ENCODE measurements around the gene MTA1.

MTA1 gene

DNA sequence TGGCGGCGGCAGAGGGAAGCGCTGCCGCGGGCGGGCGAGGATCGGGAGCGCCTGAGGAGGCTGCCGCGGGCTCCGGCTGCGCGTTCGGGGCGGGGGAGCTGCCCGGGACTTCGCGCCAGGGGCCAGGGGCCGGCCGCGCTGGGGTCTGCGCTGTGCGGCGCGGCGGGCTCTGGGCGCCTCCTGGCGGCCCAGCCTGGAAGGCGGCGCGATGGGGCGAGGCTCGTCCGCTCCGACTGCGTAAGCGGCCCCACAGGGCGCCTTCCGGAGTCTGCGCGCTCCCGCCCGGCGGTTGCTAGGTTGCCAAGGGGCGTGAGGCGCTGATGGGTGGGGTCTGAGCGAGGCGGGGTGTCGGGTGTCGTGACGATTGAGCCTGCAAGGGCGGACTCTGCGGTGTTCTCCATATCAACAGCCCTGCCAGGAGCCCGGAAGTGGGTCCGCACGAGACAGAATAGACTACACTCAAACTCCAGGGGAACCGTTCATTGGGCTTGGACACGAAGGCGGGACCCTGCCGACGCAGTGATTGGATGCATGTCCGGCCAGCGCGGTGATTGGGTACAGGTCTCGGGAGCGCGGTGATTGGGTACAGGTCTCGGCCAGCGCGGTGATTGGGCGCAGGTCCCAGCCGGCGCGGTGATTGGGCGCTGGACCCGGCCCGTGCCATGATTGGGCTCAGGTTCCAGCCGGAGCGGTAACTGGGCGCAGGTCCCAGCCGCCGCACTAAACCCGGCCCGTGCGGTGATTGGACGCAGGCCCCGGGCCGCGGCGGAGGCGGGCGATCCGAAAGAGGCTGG lies 71.1 kb downstream of the MTA1 start, which contains the start of gene TEDC1:
TSS of gene TEDC1 (plus strand) at position 675 of the 794 bp plus-strand sequence. CDS start 130 bp downstream, outside the sequence.
- in situ Hi-C loops (cut with MboI; ENCODE audit: low pct_unique_long_range_greater_than_20kb, low sequenced_read_pairs): no loop called here
- DNase-seq: peak; percentile 100

DNA sequence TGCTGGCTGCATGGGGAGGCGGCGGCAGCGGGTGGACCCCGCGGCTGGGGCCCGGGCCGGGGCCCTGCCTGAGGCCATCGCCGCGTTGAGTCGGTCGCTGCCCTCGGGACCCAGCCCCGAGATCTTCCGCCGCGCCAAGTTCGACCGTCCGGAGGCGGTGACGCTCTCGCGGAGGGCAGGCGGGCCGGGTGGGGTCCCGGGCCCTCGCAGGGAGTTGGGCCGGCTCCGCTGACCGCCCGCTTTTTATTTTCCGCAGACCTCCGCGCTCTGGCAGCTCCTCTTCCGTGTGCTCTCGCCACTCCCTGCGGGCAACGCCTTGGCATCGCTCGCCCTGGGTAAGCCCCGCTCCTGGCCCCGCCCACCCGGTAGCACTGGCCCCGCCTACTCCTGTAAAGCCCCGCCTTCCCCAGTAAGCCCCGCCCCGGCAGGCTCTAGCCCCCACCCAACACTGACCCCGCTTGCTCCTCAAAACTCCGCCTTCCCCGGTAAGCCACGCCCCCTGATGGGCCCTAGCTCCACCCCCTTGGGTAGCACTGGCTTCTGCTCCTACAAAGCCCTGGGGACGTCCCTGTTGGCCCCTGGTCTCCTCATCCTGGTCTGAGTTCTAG lies 71.8 kb downstream of the MTA1 start:
- in situ Hi-C loops (cut with MboI; ENCODE audit: low pct_unique_long_range_greater_than_20kb, low sequenced_read_pairs): no loop called here
- DNase-seq: peak; percentile 78

DNA sequence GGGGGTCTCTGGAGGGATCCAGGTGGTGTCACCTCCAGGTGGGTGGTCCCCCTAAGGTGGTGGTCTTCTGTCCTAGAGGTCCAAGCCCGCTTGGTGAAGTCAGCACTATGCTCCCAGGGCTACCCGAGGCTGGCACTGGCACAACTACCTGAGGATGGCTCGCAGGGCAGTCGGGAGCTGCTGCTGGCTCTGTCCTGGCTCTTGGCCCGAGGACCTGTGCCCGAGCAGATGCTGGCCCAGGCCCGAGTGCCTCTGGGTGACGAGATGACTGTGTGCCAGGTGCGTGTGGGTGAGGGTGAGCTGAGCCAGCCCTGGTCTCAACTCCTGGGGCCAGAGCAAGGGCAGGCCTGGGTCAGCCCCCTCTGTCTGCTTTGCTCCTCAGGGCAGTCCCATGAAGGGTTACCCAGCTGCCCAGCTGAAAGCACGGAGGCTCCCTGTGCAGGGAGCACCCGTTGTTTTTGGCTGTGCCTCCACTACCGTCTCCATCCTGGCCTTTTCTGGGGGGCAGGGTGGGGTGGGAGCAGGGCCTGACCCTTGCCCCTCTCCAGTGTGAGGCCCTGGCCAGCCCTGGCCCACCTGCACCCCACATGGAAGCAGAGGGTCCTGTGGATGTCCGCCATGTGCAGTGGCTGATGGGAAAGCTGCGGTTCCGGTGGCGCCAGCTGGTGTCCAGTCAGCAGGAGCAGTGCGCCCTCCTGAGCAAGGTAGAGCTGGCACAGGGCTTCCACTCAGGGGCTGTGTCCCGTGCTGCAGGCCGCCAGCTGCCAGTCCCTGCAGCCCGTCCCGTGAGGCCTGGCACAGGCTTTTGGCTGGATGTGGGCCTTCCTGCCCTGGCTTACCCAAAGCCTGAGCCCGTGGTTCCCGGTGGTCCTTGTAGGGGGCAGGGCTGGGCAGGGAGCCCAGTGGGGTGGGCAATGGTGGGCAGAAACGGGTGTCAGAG lies 72.7 kb downstream of the MTA1 start:
- DNase-seq: no peak
- in situ Hi-C loops (cut with MboI; ENCODE audit: low pct_unique_long_range_greater_than_20kb, low sequenced_read_pairs): no loop called here

DNA sequence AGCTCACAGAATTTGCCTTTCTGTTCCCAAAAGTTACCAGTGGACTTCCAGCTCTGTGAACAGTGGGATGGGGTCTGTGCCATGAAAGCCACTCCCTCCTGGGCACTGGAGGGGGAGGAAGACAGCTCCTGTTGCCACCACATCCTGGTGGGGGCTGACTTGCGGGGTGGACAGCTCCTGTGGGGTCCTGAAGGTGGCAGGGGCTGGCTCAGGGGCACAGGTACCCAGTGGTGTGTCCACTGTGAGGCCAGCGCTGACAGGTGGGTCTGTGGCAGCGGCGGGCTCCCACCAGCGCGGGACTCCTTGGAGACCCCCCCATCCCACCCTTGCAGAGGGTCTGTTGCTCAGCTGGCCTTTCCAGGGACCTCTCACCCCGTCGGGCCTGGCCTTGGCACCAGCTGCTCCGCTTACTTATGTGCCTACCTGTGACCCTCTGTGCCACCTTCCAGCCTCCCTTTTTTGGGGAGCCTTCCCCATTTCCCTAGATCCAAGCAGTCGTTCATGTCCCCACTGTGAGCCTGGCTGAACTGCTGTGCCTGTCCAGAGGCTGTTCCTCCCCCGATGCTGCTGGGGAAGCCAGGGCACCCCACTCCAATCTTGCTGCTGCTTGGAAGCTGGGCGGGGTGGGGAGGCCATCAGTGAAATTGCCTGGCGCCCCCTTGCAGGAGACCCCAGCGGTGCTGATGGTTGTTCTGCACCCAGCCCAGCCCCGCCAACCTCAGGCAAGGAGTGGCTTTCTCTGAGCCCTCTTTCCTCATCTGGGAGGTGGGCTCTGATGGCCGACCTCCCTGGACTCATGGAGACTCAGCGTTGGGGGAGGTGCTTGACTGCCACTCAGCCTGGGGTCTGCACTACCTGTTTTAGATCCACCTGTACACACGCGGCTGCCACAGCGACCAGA lies 73.6 kb downstream of the MTA1 start:
- DNase-seq: no peak
- in situ Hi-C loops (cut with MboI; ENCODE audit: low pct_unique_long_range_greater_than_20kb, low sequenced_read_pairs): no loop called here

DNA sequence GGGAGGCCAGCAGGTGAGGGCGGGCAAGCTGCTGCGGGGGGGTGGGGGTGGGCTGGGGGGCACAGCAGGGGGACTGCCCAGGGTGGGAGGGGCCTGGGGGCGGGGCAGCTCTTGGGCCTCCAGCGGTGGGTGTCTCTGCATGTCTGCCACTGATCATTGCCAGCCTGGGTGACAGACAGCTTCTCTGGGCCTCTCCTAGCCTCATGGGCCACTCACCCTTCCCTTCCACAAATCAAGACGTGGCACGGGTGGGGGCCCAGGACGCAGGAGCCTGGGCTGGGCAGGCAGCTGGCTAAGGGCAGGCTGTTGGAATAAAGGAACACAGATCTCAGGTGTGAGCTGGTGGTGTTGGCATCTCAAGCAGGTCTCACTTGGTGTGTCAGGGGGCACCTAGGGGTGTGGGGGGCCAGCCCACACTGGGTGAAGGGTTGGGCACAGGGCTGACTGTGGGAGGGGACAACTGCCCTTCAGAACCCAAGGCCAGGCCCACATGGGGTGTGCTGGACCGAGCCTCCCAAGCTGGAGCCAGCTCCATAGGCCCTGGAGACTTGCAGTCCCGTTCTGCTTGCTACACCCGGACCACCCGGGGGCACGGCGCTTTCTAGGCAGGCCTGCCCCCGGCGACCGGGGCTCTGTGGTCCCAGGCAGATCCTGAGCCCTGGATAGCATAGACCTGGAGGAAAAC lies 74.4 kb downstream of the MTA1 start:
- in situ Hi-C loops (cut with MboI; ENCODE audit: low pct_unique_long_range_greater_than_20kb, low sequenced_read_pairs): no loop called here
- no peak for DNase-seq

DNA sequence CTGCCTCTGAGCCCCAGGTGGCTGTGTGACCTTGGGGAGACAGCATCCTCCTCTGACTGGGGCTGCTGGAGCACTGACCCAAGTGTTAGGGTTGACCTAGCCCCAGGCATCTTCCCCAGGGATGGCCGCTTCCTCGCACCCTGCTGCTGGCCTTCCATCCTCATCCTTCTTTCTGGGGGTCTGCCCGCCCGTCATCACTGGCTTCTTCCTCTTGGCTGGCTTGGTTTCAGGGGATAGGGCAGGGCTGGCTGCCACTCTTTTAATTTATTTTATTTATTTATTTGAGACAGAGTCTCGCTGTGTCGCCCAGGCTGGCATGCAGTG lies 74.9 kb downstream of the MTA1 start:
- DNase-seq: no peak
- in situ Hi-C loops (cut with MboI; ENCODE audit: low pct_unique_long_range_greater_than_20kb, low sequenced_read_pairs): no loop called here

DNA sequence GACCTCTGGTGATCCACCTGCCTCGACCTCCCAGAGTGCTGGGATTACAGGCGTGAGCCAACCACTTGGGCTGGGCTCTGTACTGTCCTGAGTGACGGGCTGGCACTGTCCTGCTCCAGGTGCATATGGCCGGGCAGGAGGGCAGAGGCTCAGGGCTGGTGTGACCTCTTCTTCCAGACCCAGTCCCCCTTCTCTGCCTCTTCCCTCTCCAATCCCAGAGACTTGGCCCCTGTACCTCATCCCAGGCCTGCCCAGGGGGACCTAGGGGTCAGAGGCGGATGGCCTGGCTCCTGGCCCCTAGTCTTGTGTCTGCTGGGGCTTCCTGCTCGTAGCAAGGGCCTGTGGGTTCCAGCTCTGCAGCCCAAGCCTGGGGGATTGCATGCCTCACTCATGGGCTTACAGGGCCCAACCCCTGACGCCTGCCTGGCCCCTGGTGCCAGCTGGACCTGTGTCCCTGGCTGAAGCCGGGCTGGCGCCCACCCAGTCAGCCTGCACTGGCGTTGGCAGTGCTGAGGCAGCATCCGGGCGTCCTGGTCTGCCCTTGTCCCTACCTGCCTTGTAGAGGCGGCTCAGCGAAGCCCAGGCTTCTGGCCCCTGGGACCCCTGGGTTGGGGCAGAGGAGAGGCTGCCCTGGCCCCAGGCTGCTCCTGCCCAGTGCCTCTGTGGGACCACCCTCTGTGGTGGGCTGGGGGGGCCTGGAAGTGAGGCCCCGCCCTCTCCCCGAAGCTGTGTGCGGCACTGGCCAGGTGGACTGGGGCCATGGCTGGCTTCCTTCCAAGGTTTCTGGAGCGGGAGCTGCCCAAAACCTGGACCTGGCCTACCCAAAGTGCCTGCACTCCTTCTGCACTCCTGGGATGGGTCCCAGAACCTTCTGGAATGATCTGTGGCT lies 75.7 kb downstream of the MTA1 start:
- in situ Hi-C loops (cut with MboI; ENCODE audit: low pct_unique_long_range_greater_than_20kb, low sequenced_read_pairs): no loop called here
- no peak for DNase-seq

DNA sequence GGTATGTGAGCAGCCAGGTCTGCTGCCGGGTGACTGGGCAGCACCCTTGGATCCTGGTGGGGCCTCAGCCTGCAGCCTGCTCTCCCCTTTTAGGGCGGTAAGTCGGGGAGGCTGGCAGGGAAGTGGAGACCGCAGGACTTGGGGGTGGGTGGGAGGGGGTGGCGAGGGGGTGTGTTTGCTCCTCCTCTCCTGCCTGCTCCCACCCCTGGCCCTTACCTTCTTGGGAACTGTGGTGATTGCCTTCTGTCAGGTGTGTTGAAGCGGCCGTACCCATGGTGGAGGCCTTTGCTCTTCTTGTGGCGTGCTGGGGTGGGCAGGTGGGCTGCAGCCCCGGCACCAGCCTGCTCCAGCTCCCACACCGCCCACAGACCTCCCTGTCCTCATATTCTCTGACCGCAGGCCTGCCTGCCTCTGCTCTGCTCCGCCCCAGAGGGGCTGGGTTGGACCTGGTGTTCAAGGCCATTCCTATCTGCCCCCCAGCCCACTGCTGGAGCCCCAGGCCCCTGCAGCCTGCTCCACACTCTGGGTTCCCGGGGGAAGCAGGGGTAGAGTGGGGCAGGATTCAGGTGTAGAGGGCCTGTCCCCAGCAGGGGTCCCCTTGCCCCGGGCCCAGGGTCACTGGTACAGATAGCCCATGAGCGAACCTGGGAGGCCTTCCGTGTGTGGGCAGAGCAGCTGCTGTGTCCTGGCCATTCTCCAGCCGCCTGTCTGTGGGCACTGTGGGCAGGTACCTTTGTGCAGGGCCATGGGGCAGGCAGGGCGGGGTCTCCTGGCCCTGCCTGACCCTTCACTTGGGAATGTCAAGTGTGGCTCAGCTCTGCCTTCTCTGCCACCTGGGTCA lies 76.6 kb downstream of the MTA1 start:
- in situ Hi-C loops (cut with MboI; ENCODE audit: low pct_unique_long_range_greater_than_20kb, low sequenced_read_pairs): no loop called here

DNA sequence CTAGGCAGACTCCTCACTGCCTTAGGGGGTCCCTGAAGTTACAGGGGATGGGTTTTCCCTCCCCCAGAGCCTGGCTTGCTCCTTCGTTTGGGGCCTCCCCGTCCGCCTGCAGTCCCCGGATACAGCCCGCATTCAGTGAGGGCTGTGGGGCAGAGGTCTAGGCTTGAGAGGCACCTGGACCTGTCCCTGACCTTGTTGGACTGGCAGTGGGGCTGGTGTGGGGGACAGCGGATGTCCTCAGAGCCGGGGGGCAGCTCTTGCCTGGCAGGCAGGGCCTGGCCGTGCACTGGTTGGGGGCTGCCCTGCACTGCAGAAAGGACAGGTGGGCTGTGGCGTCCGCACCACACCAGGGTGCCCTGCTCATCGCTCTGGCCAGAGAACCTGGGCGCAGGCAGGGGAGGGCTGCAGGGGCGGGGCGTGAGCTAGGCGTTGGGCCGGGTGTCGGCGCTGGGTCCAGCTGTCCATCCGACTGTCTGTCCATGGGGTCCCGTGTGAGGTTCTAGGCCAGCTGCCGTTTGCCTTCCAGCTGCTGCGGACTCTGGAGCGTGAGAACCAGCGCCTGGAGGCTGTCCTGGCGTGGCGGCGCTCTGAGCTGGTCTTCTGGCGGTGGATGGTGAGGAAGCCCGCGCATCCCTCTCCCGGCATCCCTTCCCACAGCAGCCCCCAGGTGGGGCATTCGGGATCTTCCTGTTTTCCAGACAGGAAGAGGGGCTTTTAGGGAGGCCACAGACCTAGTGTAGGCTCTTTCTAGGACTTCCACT lies 77.4 kb downstream of the MTA1 start:
- no peak for DNase-seq
- in situ Hi-C loops (cut with MboI; ENCODE audit: low pct_unique_long_range_greater_than_20kb, low sequenced_read_pairs): no loop called here

More for the DNA sequence above, 76.6 kb downstream of the MTA1 start:
- DNase-seq: no peak

DNA sequence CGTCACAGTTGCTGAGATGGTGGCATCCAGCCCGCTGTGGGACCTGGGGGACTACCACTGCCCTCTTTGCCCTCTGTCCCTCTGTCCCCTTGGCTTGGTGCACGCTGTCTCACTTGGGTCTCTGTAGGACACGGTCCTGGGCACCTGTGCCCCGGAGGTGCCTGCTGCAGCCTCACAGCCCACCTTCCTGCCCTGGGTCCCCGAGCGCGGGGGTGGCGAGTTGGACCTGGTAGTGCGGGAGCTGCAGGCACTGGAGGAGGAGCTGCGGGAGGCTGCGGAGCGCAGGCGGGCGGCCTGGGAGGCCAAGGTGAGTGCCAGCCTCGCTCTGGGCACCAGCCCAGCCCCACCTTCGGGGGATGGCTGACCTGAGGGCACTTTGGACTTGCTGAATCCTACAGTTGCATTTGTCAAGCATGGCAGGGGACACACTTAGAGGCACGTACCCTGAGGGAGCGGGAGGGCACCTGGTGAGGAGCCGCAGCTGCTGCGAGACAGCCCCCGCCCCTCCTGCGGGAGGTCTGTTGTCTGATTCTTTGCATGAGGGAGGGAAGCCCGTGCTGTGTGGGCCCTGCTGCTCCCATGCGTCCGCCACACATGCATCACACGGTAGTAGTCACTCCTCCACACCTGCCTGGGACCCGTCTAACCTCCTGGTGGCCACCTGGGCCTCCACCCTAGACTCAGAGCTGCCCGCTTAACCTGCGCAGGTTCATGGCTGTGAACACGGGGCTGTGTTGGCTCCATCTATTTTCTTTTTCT lies 78.2 kb downstream of the MTA1 start:
- no peak for DNase-seq
- in situ Hi-C loops (cut with MboI; ENCODE audit: low pct_unique_long_range_greater_than_20kb, low sequenced_read_pairs): no loop called here

DNA sequence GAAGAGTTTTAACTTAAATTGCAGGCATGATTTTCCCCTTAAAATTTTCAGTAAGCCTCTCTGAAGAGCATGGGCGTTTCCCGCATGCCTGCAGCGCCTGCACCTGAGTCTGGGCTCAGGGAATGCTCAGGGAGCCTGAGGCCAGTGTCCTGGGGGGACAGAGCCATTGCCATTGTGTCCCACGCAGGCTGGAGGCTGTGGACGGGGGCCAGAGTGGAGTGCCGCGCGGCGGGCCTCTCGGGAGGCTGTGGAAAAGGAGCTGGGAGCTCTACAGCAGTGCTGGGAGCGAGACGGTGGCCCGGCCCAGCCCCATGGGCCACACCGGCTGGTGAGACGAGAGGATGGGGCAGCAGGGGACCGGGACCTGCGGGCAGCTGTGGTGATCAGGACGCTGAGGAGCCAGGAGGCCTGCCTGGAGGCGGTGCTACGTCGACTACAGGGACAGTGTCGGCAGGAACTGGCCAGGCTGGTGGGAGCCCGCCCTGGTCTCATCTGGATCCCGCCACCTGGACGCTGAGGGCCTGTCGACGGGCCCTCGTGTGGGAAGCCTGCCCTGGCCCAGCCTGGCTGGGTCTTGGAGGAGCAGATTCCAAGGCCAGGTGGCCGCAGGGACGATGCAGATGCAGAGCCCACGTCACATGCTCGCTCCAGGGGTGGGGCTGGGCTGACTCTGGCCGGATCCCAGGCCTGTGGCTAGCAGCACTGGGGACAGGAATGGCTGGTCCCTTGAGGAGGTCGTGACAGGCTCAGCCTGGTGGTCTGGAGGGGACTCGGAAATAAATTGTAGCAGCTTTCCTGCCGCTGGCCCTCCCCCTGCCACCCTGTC lies 79.0 kb downstream of the MTA1 start:
- in situ Hi-C loops (cut with MboI; ENCODE audit: low pct_unique_long_range_greater_than_20kb, low sequenced_read_pairs): no loop called here
- no peak for DNase-seq

DNA sequence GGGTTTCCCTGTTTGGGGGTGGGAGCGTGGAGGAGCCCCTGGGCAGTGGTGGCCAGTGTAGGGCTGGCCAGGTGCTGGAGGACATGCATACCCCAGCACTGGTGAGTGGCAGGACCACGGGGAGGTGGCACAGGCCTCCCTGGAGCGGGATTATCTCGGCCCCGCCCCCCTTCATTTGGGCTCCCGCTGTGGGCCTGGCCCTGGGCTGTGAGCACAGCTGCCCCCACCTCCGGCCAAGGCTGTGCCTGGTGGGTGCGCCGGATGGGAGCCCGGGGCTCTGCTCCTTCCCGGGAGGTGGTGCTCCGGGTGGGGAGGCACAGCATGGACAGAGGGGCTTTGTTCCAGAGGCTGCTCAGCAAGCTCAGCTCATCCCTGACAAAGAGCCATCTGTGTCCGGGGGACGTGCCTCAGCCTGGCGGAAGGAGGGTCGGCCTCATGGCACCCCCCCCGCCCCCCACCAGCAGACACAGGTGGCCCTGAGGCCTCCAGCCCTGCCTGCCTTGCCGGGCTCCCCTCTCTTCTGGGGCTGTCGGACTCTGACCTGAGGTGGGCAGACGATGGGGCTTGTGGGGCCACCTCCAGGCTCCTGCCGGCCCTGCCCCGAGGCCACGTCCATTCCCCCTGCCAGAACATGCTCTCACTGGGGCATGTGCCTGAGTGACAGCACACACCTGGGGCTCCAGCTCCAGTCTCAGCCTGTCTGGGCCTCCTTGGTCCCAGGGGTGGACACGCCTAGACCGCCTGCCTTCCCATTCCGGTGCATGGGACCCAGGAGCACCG lies 79.8 kb downstream of the MTA1 start:
- DNase-seq: no peak
- in situ Hi-C loops (cut with MboI; ENCODE audit: low pct_unique_long_range_greater_than_20kb, low sequenced_read_pairs): no loop called here

DNA sequence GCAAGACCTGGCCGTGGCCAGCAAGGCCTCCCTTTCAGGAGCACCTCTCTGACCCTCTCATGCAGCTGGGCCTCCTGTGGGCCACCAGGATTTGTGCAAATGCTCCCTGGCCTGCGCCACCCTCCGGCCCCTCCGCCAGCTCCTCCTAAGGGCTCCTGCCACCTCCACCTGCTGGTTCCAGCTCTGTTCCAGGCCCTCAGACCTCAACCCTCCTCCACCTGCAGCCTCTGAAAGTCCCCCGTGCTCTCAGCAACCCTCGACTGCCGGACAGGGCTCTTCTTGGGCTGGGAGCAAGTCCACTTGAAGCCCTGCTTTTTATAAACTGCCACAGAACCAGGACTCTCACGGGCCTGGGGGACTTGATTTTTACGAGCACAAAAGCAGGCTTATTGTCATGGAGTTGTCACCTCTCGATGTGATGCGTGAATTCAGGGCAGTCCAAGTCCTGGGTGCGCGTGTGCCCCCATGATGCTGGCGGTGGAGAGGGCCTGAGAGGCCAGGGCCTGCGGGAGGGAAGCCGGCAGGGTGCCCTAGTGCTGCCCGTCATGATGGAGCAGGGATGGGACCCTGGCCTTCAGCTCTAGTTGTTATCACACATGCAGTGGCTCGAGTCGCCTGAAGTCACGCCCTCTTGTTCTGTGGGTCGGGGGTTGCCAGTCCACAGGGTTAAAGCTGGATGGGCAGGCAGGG lies 80.6 kb downstream of the MTA1 start:
- in situ Hi-C loops (cut with MboI; ENCODE audit: low pct_unique_long_range_greater_than_20kb, low sequenced_read_pairs): no loop called here
- DNase-seq: no peak

Measured in KBM-7 (cell line).